ENCODE data around the gene UNG. TPM values are rescaled to one million over a fixed set of nuclear protein-coding genes. Genes with fewer than 3 reads are reported as not detected.

The UNG gene
- total and polyA plus RNA-seq, 9 of the 15 experiments (the other 6 are each of a cell fraction or from before 2014, with no cell fraction given): 8.4 to 59.8 (median 41.0) TPM

- TF ChIP-seq, protein P1, sequence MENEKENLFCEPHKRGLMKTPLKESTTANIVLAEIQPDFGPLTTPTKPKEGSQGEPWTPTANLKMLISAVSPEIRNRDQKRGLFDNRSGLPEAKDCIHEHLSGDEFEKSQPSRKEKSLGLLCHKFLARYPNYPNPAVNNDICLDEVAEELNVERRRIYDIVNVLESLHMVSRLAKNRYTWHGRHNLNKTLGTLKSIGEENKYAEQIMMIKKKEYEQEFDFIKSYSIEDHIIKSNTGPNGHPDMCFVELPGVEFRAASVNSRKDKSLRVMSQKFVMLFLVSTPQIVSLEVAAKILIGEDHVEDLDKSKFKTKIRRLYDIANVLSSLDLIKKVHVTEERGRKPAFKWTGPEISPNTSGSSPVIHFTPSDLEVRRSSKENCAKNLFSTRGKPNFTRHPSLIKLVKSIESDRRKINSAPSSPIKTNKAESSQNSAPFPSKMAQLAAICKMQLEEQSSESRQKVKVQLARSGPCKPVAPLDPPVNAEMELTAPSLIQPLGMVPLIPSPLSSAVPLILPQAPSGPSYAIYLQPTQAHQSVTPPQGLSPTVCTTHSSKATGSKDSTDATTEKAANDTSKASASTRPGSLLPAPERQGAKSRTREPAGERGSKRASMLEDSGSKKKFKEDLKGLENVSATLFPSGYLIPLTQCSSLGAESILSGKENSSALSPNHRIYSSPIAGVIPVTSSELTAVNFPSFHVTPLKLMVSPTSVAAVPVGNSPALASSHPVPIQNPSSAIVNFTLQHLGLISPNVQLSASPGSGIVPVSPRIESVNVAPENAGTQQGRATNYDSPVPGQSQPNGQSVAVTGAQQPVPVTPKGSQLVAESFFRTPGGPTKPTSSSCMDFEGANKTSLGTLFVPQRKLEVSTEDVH (IDR thresholded peaks at IDR 0.05; ENCODE audit: low read depth, partially characterized antibody): peak; percentile 100
- TF ChIP-seq DPF2 (IDR thresholded peaks at IDR 0.05) (0 out of 2 replicates have a peak, but pooled peaks have one; percentile 8), ZNF586 (CRISPR knock-in tag; conservative IDR thresholded peaks at IDR 0.05) (no peak), ZNF354B (CRISPR knock-in tag; IDR thresholded peaks at IDR 0.05) (no peak), TFAP4 (CRISPR knock-in tag; IDR thresholded peaks at IDR 0.05; ENCODE audit: borderline replicate concordance) (peak; percentile 75), DACH1 (IDR thresholded peaks at IDR 0.05; ENCODE audit: partially characterized antibody) (no peak), GABPB1 (CRISPR knock-in tag; IDR thresholded peaks at IDR 0.05) (0 out of 2 replicates have a peak, but pooled peaks have one; percentile 40), NFRKB (IDR thresholded peaks at IDR 0.05; ENCODE audit: low read depth) (no peak), STAT5B (CRISPR knock-in tag; IDR thresholded peaks at IDR 0.05) (no peak), POLR2B (IDR thresholded peaks at IDR 0.05; ENCODE audit: low read depth, partially characterized antibody) (peak; percentile 65), JUND (IDR thresholded peaks at IDR 0.05; ENCODE audit: borderline replicate concordance, low read depth, low read length) (peak; percentile 16; the same call in 1 of the 2 replicates), JUND (tag; IDR thresholded peaks at IDR 0.05; ENCODE audit: borderline replicate concordance, low read depth, low read length) (no peak), CEBPZ (IDR thresholded peaks at IDR 0.05; ENCODE audit: borderline replicate concordance, low read depth, low read length) (peak; percentile 58; the same call in 1 of the 2 replicates), ARID4B (CRISPR knock-in tag; IDR thresholded peaks at IDR 0.05) (peak; percentile 97)
- TF ChIP-seq, protein P2, sequence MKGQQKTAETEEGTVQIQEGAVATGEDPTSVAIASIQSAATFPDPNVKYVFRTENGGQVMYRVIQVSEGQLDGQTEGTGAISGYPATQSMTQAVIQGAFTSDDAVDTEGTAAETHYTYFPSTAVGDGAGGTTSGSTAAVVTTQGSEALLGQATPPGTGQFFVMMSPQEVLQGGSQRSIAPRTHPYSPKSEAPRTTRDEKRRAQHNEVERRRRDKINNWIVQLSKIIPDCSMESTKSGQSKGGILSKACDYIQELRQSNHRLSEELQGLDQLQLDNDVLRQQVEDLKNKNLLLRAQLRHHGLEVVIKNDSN (CRISPR knock-in tag; IDR thresholded peaks at IDR 0.05): peak; percentile 78
These were observed at the start of gene UNG (continued) for GRCh38 chr12:109097435-109098182.

Measured in K562 (cell line).